Activated naive CD4-positive, alpha-beta T cell treated with anti-CD3 and anti-CD28 coated beads, Interleukin-2, amount 50 U/mL, for 72 hours (primary cell): ENCODE measurements around the gene VRK1. TPM values are rescaled to one million over a fixed set of nuclear protein-coding genes. Genes with fewer than 3 reads are reported as not detected.

ENCODE experiments used
- ATAC-seq, 2 donors: fragments of 150-1000 bp; cut with Tn5 transposase; 2 replicates each; pipeline ENCODE4 v1.10.0; 2021; ENCODE audit warnings: mild to moderate bottlenecking in 2 of 2, moderate library complexity in 2 of 2
- DNase-seq, 2 donors: peaks; one replicate each; pipeline ENCODE4 v3.0.0; 2021 to 2022; ENCODE audit warnings: low spot score in 2 of 2
- H3K27ac Mint-ChIP-seq, 2 donors: one replicate each; pipeline ENCODE4 v1.8.0; 2022; ENCODE audit warnings: mild to moderate bottlenecking in 2 of 2, mixed read lengths in 2 of 2
- H3K36me3 Mint-ChIP-seq, 2 donors: one replicate each; pipeline ENCODE4 v1.8.0; 2022; ENCODE audit warnings: mixed read lengths in 2 of 2
- H3K9me3 Mint-ChIP-seq, 2 donors: one replicate each; pipeline ENCODE4 v1.8.0; 2022; ENCODE audit warnings: mixed read lengths in 2 of 2
- total RNA-seq, 2 donors: library from RNA; stranded (reverse); gene quantifications; one replicate each; pipeline ENCODE4 v1.2.3, GENCODE V29; 2022

The VRK1 gene
- total RNA-seq, 2 donors from 2014 or later: 51.7 to 63.1 TPM

DNA sequence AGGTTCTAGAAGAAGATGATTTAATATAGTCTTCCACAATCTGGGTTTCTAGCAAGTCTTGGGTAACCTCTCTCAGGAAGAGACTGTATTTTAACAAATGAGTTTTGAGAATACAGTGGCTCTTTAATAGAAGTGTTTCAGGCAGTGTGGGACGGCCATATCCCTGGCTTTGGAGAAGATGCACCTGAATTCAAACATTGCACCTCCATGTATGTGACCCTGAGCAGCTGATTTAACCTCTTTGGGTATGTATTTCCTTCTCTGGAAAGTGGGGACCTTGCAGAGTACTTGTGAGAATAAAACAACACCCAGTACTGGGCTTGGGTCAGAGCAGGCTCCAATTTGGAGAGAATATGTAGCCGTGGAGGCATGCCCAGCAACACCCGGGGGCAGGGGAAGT, 15.8 kb upstream of the VRK1 start:
- Mint-ChIP-seq H3K9me3 (no peaks in the 10 kb centered on the region), H3K36me3 (no peaks in the 10 kb centered on the region), H3K27ac (no peak overlapping the region)
- DNase-seq (no peak), ATAC-seq (no peak)

DNA sequence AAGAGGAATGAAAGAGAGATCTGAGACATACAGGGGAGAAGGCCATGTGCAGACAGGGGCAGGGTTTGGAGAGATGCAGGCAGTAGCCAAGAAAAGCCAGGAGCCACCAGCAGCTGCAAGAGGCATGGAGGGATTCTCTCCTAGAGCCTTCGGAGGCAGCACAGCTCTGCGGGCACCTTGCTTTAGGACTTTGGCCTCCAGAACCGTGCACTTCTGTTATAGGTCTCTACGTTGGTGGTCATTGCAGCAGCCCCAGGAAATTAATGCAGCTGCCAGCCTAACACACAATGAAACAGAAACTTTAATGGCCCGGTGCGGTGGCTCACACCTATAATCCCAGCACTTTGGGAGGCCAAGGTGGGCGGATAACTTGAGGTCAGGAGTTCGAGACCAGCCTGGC, 14.7 kb upstream of the VRK1 start:
- Mint-ChIP-seq H3K9me3 (no peaks in the 10 kb centered on the region), H3K27ac (no peak overlapping the region), H3K36me3 (no peaks in the 10 kb centered on the region)
- ATAC-seq (no peak), DNase-seq (no peak)

DNA sequence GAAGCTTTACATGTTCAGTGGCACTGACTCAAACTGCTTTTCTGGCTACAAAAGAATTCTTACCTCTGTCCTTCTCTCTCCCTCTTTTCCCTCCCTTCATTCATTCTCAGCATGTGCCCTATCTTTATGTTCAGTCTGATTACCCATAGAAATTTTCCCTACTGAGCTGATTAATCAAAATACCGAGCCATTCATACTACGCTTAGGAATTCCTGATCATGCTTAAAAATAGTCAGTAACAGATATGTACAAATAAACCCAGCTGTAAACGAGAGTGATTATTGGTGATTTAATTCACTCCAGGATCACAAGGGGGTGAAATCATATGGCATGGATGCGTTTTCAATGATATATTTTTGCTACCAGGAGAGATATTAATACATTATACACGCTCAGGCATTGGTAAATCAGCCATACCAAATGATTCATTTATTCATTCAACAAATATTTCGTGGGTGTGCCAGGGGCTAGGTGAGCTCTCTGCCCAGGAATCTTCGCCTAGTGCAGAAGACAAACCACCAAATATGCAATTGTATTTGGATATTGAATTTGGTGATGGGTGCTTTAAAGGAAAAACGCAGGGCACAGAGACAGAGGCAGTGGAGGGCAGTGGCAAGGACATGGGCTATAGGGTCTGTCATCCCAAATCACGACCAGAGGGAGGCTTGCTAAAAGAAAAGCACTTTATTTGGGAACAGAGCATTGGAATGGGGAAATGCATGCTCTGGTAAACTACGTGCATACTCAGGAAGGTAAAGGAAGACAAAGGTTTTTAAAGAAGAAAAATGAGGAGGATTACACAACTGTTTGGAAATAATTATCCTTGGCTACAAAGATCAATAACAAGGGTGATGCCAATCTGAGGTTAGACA, 13.9 kb upstream of the VRK1 start:
- ATAC-seq (no peak), DNase-seq (no peak)
- H3K9me3 Mint-ChIP-seq: no peaks in the 10 kb centered on the region
- no peaks in the 10 kb centered on the region for H3K36me3 Mint-ChIP-seq
- no peak overlapping the region for H3K27ac Mint-ChIP-seq

DNA sequence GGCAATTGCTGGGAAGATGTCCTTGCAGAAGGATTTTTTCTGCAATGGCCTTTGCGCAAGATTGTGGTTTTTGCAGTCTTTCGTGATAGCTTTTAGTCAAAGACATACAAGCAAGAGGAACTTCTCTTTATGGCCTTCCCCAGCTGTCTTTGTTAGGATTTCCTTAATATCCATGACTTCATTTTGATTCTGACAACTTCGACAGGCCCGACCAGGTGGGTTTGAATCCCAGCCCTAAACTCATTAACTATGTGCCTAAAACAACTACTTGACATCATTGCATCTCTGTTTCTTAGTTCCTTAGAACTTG, 13.3 kb upstream of the VRK1 start:
- Mint-ChIP-seq H3K36me3 (no peaks in the 10 kb centered on the region), H3K27ac (no peak overlapping the region), H3K9me3 (no peaks in the 10 kb centered on the region)
- ATAC-seq (no peak), DNase-seq (no peak)

DNA sequence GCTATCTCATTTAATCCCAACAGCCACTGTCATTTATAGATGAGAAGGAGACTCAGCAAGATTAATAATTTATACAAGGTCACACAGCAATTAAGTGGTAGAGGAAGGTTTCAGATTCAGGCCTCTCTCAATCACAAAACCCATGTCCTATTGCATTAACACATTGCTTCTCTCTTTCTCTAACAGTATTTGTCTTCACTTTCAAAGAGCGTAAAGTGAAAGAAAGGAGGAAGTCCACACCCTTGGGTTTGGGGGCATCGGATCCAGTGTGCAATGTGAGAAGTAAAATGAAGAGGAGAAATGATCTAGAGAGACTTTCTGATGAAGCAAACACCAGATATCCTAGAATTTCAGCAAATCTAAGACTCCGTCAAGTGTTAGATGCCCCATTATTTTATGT, 7.0 kb upstream of the VRK1 start:
- ATAC-seq (no peak), DNase-seq (no peak)
- H3K27ac Mint-ChIP-seq: no peak overlapping the region
- no peaks in the 10 kb centered on the region for H3K9me3 Mint-ChIP-seq
- no peaks in the 10 kb centered on the region for H3K36me3 Mint-ChIP-seq

DNA sequence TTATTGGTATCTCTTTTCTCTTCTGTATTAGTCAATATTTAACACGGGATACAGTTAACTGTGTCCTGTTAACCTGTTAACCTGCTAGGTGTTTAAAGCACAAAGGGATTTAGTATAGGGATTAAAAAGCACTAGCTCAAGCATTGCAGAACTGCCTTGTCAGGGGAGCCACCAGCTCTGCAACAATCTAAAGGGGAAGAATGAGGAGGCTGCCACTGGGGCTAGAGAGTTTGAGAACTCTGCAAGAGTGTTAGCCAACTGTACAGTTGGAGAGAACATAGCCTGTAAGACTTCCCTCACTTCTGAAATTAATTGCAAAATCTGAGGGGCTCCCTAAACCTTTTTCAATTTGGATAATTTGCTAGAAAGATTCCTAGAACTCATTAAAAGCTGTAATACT, 6.5 kb upstream of the VRK1 start:
- Mint-ChIP-seq H3K27ac (no peak overlapping the region), H3K36me3 (no peaks in the 10 kb centered on the region), H3K9me3 (no peaks in the 10 kb centered on the region)
- DNase-seq: no peak
- no peak for ATAC-seq

DNA sequence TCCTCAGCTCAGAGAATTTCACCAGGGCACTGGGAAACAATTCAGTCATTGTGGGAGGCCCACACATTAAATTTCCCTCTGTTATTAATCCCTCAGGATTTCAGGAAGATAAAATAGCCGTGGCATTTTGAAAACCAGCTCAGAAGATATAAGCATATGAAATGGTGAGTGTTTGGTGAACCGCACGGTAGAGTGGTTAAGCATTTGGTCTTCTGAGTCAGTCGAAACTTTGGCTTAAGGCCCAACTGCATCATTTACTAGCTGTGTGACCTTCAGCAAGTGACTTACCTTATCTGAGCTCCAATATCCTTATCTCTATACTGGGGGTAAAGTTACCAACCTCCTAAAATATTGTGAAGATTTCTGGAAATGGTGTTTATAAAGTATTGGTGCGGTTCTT, 5.2 kb upstream of the VRK1 start:
- Mint-ChIP-seq H3K27ac (no peak overlapping the region), H3K36me3 (no peaks in the 10 kb centered on the region)
- no peak for ATAC-seq

DNA sequence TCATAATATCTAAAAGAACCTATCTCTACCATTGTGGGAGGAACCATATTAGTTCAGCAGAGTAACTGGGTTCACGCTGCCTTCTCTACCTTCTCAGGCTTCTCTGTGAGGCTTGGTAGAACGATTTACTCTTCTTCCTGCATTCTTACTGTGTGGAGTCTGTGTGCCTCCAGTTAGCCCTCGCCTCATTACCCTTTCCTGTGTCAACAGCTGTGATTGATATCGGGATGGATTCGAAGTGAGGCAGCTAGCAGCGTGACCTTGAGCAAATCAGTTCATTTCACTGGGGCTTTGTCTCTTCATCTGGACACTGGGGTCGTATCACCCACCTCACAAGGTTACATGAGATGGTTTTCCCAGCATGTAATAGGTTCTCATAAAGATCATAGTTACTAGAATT, 4.6 kb upstream of the VRK1 start:
- no peak for DNase-seq
- H3K27ac Mint-ChIP-seq: no peak overlapping the region
- no peaks in the 10 kb centered on the region for H3K9me3 Mint-ChIP-seq
- ATAC-seq: no peak
- H3K36me3 Mint-ChIP-seq: peaks cover 0 to 1% of the 10 kb centered on the region in 2 donors

More for the DNA sequence above, 5.2 kb upstream of the VRK1 start:
- DNase-seq: no peak
- H3K9me3 Mint-ChIP-seq: no peaks in the 10 kb centered on the region

DNA sequence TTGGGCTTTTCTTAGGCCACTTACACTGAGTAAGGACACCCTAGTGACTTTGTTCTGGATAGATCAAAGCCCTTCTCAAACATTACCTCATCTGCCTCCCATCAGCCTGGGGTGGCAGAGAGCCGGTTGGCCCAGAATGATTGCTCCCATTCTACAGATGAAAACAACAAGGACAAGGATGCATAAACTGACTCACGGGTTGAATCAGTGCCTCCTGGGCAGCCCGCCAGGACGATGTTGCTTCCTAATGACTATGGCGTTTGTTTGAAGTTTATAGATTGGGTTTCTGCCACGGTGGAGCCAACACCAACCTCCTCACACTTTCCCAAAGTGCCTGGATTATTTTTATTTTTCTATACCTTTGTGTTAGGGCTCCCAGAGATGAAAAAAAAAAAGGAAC, 3.6 kb upstream of the VRK1 start:
- DNase-seq: no peak
- Mint-ChIP-seq H3K9me3 (no peaks in the 10 kb centered on the region), H3K27ac (no peak overlapping the region), H3K36me3 (peaks cover 7 to 11% of the 10 kb centered on the region in 2 donors)
- ATAC-seq: no peak

DNA sequence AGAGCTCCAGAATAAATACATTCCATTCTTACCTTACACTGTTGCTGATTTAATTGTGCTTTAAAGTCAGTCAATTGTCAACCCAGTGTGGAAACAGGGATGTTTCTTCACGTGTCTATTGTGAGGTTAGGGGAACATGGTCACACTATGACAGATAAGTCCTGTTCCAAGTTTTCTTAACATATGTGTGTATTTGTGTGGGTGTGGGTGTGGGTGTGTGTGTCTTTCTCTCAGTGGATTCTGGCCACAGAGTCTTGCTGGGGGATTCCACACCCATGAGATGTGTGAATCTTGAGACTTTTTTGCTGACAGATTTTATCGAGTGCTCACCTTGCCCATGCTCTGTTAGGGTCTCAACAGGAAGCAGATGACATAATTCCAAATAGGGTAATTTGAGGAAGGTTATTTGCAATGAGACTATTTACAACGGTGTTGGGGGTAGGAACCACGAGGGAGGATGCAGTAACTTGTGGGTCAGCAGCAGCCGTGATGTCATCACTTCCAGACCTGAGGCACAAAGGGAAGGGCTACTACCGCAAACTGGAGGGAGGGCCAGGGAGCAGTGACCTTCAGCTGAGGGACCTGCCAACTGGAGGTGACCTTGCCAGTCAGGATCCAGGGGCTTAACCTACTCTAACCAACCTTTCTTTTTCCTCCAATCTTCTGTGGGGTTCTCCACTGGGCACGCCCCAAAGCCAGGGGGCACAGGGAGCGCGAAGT, 1.9 kb upstream of the VRK1 start:
- no peak overlapping the region for H3K27ac Mint-ChIP-seq
- ATAC-seq (no peak), DNase-seq (no peak)
- H3K9me3 Mint-ChIP-seq: no peaks in the 10 kb centered on the region
- H3K36me3 Mint-ChIP-seq: peaks cover 11% of the 10 kb centered on the region in 2 donors

DNA sequence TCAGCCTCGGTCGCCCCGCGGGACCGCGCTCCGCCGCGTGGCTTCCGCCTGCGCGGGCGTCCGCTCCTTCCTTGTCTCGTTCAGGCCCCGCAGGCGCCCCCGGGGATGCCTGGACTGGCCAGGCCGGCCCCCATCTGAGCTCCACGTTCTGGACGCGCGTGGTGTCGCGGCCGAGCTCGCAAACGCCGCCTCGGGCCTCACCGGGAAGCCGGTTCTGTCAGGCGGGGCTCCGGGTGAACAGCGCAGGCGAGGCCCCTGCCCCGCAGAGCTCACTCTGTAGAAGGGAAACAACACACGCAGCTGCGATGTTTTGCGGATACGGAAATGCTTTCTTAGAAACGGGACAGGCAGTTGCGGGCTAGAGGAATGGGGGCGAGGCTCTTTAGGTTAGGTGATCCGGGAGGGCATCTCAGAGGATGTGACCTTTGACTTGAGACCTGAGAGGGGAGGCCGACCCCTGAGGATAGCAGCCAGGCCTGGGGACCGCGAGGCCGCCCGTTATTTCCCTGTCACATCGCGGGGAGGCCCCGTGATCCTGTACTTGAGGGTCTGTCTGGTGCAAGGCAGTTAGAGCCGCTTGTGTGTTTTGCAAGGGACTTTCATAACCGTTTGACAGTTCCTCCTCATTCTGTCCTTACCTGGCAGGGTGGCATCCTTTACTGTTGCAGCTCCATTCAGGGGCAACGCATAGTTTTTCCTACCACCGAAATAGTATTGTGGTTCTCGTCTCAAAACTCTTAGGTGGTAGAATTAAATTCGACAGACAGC, 584 bp downstream of the VRK1 start:
- ATAC-seq (peak; percentile 38 to 51), DNase-seq (peak; percentile 42 to 56)
- Mint-ChIP-seq H3K36me3 (peaks cover 11 to 13% of the 10 kb centered on the region in 2 donors), H3K9me3 (no peaks in the 10 kb centered on the region), H3K27ac (peak overlapping the region; percentile 94 to 96)

DNA sequence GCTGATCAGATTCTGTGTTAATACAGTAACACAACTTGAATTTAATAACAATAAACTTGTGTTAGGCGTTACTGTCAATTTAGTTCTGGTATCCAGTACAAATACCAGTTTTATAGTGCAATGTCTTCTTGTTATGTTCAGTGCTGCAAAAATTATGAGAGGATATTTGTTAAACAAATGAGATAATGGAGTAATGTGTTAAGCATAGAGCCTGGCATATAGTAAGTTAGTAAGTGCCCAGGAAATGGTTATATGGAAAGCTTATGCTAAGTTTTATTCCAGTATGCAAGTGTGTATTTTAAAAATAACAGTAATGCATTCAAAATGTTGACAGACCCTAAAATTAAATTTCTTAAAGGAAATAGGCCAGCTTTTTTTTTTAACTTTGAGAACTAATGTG, 1.8 kb downstream of the VRK1 start:
- no peak for DNase-seq
- no peaks in the 10 kb centered on the region for H3K9me3 Mint-ChIP-seq
- H3K36me3 Mint-ChIP-seq: peaks cover 11 to 13% of the 10 kb centered on the region in 2 donors
- peak overlapping the region in 1 of 2 donors; percentile 94 for H3K27ac Mint-ChIP-seq
- ATAC-seq: no peak

DNA sequence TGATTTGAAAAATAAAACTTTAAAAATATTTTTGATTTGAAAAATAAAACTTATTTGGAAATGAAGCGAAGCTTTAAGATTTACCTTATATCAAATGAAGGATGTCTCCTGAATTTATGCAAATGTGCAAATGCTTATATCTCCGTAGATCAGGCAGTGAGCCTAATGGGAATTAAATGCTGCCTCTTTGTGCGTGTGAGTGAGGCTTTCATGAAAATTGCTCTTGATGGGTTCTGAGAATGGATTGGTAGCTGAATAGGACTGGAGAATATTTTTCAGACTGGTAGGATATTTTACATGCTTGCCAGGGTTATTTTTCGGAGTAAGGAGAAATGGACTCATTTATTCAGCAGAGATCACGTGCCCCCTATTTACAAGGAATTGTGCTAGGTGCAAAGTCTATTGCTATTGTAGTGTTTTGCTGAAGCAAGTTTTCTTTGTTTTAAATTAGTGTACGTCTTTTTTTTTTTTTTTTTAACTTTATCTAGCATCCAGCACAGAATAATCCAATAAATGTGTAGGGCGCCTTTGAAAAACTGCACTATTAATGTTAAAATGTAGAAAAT, 2.4 kb downstream of the VRK1 start:
- Mint-ChIP-seq H3K9me3 (no peaks in the 10 kb centered on the region), H3K36me3 (peaks cover 11 to 13% of the 10 kb centered on the region in 2 donors), H3K27ac (no peak overlapping the region)
- ATAC-seq: no peak
- no peak for DNase-seq

DNA sequence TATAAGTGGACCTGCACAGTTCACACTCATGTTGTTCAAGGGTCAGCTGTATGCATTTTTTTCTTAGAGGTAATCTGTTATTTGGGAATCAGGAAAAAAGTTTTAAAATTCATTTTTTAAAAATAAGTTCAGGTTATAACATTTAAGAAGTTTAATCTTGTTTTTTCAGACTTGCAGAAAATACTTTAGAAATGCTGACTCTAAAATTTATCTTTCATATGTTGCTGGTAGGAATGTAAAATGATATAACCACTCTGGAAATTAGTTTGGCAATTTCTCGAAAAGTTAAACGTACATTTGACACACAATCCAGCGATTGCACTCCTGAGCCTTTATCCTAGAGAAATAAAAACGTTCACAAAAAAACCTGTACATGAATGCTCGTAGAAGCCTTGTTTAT, 4.7 kb downstream of the VRK1 start:
- peaks cover 11 to 18% of the 10 kb centered on the region in 2 donors for H3K36me3 Mint-ChIP-seq
- DNase-seq: no peak
- H3K27ac Mint-ChIP-seq: no peak overlapping the region
- ATAC-seq: no peak
- H3K9me3 Mint-ChIP-seq: no peaks in the 10 kb centered on the region

DNA sequence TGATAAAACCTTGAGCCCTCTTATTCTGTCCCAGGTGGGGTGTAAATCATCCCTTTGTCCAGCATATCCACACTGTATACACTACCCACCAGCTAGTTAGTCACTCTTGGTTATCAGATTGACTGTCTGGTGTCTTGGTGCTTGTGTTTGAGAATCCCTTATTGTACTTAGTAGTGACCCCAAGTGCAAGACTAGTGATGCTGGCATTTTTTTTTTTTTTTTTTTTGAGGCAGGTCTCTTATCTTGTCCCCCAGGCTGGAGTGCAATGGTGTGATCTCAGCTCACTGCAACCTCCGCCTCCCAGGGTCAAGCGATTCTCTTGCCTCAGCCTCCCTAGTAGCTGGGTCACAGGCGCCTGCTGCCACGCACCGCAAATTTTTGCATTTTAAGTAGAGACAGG, 5.8 kb downstream of the VRK1 start:
- H3K9me3 Mint-ChIP-seq: no peaks in the 10 kb centered on the region
- no peak for DNase-seq
- H3K27ac Mint-ChIP-seq: no peak overlapping the region
- peaks cover 6 to 23% of the 10 kb centered on the region in 2 donors for H3K36me3 Mint-ChIP-seq
- ATAC-seq: no peak

DNA sequence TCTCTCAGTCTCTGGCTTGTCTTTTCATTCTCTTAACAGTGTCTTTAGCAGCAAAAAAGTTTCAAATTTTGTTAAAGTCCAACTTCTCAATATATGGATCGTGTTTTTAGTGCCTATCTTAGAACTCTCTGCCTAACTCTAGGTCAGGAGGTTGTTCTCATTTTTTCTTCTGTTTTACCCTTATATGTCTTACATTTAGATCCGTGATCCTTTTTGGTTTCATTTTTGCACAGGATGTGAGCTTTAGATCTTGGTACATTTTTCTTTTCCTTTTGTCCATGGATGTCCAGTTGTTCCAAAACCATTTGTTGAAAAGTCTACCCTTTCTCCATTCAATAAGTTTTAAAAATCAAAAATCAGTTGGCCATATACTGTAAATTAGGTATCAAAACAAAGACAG, 6.8 kb downstream of the VRK1 start:
- H3K36me3 Mint-ChIP-seq: peaks cover 5 to 26% of the 10 kb centered on the region in 2 donors
- no peak for DNase-seq

DNA sequence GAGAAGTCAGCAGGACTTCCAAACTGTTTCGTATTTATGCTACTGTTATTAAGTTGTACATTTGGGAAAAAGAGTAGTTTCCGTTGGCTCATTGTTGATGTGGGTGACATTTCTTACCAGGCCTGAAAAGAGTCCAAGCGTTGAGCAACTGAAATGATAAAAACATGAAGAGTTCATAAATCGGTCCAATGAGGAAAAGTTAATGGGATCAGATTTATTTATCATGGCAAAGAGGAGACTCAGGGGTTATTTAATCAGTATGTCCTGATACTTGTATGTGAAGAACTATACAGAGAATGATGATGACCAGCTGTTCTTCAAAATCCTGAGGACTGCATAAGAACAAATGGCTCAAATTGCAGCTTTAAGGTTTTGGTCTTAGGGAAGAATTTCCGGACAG, 7.7 kb downstream of the VRK1 start:
- peaks cover 0 to 4% of the 10 kb centered on the region in 2 donors for H3K9me3 Mint-ChIP-seq
- no peak for DNase-seq
- ATAC-seq: no peak
- H3K36me3 Mint-ChIP-seq: peaks cover 5 to 30% of the 10 kb centered on the region in 2 donors
- H3K27ac Mint-ChIP-seq: no peak overlapping the region

More for the DNA sequence above, 6.8 kb downstream of the VRK1 start:
- no peak for ATAC-seq
- no peak overlapping the region for H3K27ac Mint-ChIP-seq
- peaks cover 0 to 4% of the 10 kb centered on the region in 2 donors for H3K9me3 Mint-ChIP-seq
